ENCODE measurements around the gene CHD1L.
A peak's percentile ranks its signal among the peaks of the same experiment; 100 is the strongest.
"Not testable (repeated sequence)": the region's sequence is repeated elsewhere in the genome, so short reads cannot be mapped to it uniquely, and the experiment has no call there.

The CHD1L gene

DNA sequence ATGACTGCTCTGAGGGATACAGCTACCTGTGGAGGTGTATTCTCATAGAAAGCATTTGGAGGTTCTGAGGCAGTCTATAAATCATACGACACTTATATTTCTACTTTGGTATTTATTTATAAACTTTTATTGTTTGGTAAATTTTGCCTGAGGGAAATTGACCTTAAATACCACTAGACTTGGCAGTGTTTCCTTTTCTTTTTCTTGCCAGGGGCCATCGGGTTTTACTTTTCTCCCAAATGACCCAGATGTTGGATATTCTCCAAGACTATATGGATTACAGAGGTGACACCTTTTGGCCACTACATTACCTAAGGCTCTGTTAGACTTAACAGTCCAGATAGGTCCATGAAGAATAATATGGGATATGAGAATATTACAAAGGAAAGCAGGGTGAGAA, 28.2 kb downstream of the CHD1L start:
- no peak for DNase-seq (ENCODE audit: low spot score)

DNA sequence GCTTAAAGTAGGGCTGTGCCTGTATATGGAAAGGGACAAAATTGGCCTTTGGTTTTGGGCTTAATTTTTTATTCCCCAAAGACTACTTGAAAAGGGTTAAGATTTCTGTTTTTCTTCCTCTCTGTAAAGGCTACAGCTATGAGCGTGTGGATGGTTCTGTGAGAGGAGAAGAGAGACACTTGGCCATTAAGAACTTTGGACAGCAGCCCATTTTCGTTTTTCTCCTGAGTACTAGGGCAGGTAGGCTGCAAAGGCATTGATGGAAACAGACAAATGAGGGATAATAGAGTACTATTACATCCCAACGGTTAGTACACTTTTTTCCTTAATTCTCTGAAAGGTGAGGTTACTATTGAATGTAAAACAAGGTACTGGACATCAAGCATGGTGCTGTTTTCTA, 29.6 kb downstream of the CHD1L start:
- no peak for DNase-seq (ENCODE audit: low spot score)

DNA sequence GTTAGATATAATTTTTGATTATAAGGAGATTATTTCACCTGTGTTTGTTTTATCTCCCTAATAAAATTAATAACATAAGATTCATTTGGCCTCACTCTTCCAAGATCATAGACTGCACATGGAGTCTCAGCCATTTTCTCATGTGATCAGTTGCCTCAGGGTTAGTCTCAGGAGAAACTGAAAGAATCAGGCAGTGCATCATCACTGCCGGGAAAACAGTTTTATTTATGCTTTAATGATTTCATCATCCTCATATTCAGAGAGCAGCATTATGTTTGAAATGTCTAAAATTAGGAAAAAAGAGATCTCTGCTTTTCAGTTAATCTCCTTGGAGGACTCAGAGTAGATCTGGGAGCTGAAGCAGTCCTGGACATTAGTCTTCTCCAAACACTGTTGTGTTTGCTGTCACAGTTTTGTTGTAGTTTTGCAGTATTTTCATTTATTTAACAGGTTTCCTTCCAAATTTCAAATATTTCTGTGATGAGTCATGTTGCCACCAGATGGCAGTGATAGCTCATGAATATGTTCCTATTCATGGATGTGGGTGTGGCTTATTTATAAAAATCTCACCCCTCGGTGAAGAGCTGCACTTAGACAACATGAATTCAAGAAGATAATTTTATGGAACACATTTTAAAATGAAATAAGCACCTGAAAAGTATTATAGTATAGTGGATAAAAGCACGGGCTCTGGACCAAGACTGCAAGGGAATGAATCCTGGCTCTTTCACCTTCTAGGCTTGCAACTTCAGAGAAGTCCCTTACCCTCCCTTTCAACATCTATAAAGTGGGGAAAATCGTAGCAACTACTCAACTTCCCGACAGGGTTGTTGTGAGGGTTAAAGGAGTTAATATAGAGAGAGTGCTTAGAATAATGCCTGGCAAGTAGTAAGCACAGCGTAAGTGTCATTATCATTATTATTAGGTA, 31.2 kb downstream of the CHD1L start:
- DNase-seq (ENCODE audit: low spot score) = peak; percentile 27

DNA sequence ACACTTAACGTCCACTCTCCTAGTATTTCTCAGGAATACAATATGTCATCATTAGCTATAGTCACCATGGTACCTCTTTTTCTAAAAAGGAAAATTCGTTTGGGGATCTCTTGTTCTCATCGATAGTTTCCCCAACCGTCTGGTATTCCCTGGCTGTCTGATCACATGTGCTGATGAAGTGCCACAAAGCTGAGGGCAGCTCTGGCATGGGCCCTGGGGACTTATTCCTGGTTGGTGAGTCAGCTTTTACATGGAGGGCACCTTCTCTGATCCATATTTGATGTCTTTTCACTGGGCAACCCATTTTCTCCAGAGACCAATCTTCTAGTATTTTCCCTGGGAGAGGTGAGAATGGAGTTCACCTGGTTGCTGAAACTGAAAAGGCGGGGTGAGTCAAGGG, 39.5 kb downstream of the CHD1L start:
- DNase-seq (ENCODE audit: low spot score) = no peak

DNA sequence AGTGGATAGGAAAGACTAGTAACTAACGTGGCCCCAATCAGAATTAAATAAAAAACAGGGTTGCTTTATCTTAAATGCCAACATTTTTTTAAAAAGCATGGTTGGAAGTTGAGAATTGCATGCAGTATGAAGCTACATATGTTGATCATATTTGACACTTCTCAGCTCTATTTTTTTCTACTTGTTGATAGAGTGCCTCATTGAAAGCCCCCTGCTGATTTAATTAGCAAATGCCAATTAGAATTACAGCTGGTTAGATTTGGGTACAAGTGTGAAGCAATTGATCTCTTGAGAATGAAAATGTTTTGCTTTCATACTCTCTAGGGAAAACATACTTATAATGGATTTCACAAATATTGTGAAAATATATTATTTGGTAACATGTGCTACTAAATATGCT, 40.5 kb downstream of the CHD1L start:
- DNase-seq (ENCODE audit: low spot score) = no peak

DNA sequence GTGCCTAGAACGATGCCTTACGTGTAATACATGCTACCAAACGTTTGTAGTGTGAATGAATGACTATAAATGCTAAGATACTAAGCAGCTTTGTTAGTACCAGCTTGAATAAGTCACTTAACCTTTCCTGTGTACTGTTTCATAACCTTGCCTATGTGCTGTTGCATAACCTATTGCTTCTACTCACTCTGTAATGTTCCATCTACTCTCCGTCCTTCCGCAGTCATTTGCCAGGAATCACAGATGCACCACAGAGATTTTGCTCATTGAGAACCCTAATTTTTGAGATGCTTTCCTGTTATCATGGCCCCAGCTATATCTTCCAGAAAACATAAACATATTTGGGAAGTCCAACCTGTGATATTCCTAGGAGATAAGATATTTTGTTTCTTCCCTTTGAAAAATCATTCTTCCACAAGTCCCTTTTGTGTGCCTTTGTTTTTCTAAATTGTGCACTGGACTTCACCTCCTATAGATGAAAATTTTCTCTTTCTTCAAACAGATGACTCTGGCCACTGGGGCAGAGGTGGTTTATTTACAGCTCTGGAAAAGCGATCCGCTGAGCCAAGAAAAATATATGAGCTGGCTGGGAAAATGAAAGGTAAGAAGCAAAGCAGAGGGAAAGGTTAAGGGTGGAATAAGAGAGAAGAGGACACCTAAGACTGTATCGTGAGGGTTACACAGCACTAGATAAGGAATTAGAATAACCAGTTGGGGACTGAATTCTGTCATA, 44.8 kb downstream of the CHD1L start:
- no peak for DNase-seq (ENCODE audit: low spot score)

DNA sequence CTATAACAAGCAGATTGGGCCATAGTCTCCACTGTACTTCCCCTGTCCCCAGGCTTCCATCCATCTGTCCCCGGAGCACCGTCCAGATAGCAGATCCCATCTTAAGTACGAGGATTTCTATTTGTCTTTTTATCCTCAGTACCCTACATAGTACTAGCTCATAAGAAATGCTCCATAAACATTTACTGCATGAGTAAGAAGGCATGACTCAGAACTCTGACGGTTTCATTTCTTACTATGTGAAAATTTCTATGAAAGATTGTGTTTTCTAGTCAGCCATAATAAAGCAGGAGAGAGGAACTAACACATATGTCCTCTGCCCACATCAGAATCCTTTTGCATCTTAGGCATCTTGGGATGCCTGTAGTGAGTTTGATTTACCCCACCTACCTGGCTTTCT, 49.5 kb downstream of the CHD1L start:
- DNase-seq (ENCODE audit: low spot score) = no peak

DNA sequence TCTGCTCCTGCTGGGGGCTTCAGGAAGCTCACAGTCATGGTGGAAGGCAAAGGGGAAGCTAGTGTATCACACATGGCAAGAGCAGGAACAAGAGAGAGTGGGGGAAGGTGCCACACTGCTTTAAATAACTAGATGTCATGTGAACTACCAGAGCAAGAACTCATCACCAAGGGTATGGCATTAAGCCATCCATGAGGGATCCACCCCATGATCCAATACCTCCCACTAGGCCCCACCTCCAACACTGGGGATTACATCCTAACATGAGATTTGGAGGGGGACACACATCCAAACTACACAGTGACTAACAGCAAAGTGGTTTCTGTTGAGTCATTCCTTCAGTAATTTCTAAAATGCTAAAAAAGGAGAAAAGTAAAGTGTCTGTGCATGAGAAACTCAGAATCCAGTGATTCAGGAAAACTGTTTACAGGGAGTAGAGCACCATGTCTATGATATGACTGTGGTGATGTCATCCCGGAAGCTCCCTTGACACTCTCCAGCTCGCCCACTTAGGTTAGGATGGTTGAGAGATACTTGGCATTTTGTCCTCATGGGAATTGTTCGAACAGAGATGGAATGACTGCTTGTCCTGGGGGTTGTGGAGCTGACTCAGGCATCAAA, 50.3 kb downstream of the CHD1L start:
- no peak for DNase-seq (ENCODE audit: low spot score)

DNA sequence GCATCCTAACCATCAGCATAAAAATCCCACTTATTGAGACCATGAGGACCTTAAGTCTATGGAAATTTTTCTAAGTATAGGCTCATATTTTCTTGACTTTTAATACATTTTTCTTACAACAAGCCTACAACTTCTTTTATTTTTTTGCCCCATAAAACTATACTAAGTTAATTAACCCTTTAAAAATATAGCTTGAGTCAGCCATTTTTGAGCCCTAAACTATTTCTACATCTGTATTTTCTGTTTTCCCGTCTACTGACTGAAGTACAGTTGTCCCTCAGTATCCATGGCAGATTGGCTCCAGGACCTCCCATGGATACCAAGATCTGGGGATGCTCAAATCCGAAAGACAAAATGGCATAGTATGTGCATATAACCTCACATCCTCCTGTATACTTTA, 55.0 kb downstream of the CHD1L start:
- DNase-seq (ENCODE audit: low spot score) = no peak

DNA sequence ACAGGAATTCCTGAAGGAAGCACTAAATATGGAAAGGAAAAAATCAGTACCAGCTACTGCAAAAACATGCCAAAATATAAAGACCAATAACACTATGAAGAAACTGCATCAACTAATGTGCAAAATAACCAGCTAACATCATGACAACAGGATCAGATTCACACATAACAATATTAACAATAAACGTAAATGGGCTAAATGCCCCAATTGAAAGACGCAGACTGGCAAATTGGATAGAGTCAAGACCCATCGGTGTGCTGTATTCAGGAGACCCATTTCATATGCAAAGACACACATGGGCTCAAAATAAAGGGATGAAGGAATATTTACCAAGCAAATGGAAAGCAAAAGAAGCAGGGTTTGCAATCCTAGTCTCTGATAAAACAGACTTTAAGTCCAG, 63.3 kb downstream of the CHD1L start:
- not testable (repeated sequence) for DNase-seq (ENCODE audit: low spot score)

DNA sequence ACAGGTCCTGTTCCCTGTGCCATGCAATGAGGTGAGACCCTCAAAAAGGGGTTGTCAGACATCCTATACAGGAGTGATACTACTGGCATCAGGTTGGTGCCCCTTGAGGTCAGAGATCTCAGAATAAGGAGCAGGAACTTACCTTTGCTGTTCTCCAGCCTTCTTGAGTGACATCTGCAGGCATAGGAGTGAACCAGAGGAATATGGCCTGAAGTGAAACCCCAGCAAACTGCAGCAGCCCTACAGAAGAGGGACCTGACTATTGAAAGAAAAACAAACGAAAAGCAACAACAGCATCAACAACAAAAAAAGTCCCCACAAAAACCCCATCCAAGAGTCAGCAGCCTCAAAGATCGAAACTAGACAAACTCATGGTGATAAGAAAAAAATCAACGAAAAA, 74.5 kb downstream of the CHD1L start:
- no peak for DNase-seq (ENCODE audit: low spot score)

DNA sequence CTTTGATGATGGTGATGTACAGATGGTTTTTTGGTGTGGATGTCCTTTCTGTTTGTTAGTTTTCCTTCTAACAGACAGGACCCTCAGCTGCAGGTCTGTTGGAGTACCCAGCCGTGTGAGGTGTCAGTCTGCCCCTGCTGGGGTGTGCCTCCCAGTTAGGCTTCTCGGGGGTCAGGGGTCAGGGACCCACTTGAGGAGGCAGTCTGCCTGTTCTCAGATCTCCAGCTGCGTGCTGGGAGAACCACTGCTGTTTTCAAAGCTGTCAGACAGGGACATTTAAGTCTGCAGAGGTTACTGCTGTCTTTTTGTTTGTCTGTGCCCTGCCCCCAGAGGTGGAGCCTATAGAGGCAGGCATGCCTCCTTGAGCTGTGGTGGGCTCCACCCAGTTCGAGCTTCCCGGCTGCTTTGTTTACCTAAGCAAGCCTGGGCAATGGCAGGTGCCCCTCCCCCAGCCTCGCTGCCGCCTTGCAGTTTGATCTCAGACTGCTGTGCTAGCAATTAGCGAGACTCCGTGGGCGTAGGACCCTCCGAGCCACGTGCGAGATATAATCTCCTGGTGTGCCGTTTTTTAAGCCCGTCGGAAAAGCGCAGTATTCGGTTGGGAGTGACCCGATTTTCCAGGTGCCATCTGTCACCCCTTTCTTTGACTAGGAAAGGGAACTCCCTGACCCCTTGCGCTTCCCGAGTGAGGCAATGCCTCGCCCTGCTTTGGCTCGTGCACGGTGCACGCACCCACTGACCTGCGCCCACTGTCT, 84.6 kb downstream of the CHD1L start:
- not testable (repeated sequence) for DNase-seq (ENCODE audit: low spot score)

DNA sequence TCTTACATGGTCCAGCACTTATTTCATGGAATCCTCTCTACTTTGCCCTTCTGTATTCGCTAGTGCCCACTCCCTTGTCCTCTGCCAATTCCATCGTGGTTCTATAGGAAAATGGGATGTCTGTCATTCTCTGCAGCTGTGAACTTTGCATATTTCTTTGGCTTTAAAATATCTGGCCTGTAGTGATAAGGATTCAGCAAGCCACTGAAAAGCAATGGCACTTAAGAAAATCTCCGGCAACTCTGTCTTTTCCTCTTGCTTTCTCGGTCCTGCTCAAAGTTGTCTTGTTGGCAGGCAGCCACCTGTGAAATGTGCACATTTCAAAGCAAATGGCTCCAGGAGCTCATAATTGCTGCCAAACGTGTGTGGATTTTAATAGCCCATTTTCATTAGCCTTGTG, 91.8 kb downstream of the CHD1L start:
- no peak for DNase-seq (ENCODE audit: low spot score)

DNA sequence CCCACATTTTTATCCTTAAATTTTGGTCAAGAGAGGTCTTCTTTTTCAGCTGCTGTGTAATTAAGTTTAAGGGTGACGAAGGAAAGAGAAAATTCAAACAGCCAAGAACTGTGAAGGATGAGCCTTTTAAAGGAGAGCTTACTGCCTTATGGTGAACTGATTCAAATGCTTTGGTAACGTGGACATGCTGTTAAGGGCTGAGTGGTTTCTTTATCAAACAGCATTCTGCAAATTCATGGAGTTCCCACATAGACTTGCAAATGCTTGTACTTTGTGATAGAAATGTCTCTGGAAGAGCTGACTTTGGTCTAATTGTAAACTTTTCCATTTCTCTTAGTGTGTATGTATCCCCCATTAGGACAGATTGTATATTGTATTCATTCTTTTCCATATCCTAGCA, 93.8 kb downstream of the CHD1L start:
- DNase-seq (ENCODE audit: low spot score) = no peak

DNA sequence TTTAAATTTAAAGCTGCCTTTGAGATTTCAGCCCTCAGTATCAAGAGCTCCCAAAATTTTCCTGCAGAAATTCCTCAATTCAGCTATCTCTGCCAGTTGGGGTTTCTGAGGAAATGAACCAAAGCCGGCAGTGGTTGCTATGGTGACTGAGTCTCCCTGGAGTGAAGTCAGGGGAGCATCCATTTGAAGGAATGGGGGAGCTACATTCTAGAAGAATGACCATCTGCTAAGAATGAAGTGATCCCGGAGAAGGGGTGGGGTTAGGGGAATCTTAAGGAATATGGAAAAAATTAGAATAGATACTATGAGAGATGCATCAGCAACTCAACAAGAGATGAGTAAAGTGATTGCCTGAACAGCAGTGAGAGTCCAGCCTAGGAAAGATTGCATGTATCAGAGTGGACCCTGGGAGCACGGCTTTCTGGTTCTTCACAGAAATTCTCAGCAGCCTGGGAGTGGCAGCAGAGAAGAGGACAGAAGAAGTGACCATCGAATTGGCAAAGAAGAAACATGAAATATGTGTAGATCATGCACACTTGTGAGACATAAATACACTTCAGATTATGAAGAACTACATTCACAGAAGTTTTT, 94.7 kb downstream of the CHD1L start:
- no peak for DNase-seq (ENCODE audit: low spot score)

DNA sequence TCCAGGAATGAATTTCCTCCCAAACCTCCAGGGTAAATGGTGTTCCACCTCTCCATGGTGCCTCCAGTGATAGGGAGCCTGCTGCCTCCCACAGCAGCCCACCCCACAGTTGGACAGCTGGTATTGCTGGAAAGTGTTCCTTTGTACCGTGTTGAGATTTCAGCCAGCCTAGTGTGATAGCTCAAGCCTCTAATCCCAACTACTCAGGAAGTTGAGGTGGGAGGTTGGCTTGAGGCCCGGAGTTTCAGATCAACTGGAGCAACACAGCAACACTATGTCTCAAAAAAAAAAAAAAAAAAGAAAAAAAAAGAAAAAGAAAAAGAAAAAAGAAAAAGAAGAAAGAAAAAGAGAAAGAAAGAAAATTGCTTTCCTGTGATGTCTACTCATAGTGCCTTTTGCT, 96.1 kb downstream of the CHD1L start:
- DNase-seq (ENCODE audit: low spot score) = no peak

DNA sequence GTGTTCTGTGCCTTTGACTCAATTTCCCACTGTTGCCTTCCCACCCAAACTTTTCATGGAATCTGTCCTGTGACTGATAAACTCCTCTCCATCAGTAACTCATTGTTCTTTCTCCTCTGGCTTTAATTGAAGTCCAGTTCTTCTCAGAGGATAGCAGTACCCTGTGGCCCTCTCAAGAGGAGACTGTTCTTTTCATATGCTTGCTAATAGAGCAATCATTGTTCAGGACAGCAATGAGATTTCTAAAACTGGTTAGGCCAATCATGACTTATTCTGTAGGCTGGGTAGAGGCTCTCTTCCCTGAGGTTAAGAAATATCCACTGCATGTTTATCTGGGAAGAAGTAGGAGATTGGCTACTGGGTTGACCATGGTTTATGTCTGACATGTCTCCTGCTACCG, 98.8 kb downstream of the CHD1L start:
- DNase-seq (ENCODE audit: low spot score) = no peak
